ENCODE data around the gene RAB21. TPM values are rescaled to one million over a fixed set of nuclear protein-coding genes. Genes with fewer than 3 reads are reported as not detected.
"Not testable (repeated sequence)": the region's sequence is repeated elsewhere in the genome, so short reads cannot be mapped to it uniquely, and the experiment has no call there.

Gene RAB21
- total RNA-seq, 1 donor = 12.7 TPM

DNA sequence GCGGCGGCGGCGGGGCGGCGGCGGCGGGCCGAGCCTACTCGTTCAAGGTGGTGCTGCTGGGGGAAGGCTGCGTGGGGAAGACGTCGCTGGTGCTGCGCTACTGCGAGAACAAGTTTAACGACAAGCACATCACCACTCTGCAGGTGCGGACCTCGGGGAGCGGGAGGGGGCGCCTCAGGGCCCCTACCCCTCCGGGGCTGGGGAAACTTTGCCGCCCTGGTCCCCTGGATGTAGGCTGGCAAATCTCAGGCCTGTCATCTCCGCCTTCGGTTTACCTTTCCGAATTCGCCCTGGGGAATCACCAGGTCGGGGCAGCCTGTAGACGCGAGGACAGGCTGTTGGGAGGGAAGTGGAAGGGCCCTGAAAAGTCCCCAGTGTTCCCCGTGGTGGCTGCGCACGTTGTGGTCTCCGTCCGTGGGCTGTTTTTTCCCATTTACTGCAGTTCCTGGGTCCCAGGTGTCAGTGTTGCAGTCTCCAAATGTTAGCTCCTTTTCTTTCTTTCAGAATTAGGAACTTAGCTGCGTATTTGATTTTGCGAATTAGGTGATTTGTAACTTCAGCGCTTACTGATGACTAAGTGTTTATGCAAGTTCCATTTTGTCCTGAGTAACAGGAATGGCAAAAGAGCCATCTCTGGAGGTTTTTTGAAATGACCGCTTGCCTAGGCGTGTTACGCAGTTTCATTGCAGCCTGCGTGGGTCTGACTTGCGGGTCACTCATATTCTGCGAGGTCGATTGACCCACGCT, 656 bp downstream of the RAB21 start:
- peak overlapping the region; percentile 98 for H3K4me3 ChIP-seq (ENCODE audit: insufficient read depth, low read length)
- H3K79me2 ChIP-seq (ENCODE audit: insufficient read depth, low read length) = peaks cover 60% of the 10 kb centered on the region
- peak; percentile 84 for DNase-seq (ENCODE audit: insufficient read length, low spot score, missing footprints)
- peak overlapping the region; percentile 91 for H2AFZ ChIP-seq (ENCODE audit: low read length)
- peak overlapping the region; percentile 96 for H3K27ac ChIP-seq (ENCODE audit: low read depth, low read length)
- peaks cover 29% of the 10 kb centered on the region for H3K36me3 ChIP-seq (ENCODE audit: insufficient read depth, low read length)
- peaks cover 15% of the 10 kb centered on the region for H3K4me1 ChIP-seq (ENCODE audit: insufficient read depth, low read length)
- peaks cover 13% of the 10 kb centered on the region for H3K27me3 ChIP-seq (ENCODE audit: insufficient read depth, low read length)
- peaks cover 3% of the 10 kb centered on the region for H4K20me1 ChIP-seq (ENCODE audit: insufficient read depth, low read length)
- TF ChIP-seq CTCF (IDR thresholded peaks at IDR 0.05; ENCODE audit: extremely low read depth, low read depth, low read length) = no peak
- H3K9me3 ChIP-seq (ENCODE audit: low read depth, low read length) = peaks cover 6% of the 10 kb centered on the region
- H3K4me2 ChIP-seq (ENCODE audit: insufficient read depth, low read length) = peak overlapping the region; percentile 86

DNA sequence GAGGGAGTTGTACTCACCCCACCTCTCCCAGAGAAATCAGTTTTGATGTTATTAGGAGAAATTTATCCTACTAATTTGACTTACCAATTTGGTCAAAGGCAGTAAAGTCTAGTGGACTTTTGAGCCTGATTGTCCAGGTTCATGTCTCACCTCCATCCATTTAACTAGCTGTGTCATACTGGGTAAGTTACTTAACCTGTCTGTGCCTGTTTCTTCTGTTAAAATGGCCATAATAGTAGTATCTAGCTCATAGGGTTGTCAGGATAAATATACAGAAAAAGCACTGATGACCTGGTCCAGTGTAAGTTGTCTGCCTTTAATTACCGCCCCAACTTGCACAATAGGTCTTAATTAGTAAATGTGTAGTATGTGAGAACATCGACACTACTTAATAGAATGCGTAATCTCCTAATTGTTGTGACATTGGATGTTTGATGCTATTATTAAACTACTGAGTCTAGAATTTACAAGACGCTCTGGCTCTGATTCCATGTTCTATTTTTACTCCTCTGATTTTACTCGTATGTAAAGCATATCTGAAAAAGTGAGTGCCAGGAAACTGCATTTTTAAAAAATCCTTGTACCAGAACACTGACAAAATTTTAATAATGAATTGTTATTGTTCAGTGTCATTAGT, 1.5 kb downstream of the RAB21 start:
- DNase-seq (ENCODE audit: insufficient read length, low spot score, missing footprints) = peak; percentile 72
- Histone ChIP-seq H3K27ac (ENCODE audit: low read depth, low read length) (peak overlapping the region; percentile 96), H3K4me2 (ENCODE audit: insufficient read depth, low read length) (peak overlapping the region; percentile 86), H2AFZ (ENCODE audit: low read length) (no peak overlapping the region), H3K27me3 (ENCODE audit: insufficient read depth, low read length) (peaks cover 9% of the 10 kb centered on the region), H3K4me3 (ENCODE audit: insufficient read depth, low read length) (peak overlapping the region; percentile 98), H4K20me1 (ENCODE audit: insufficient read depth, low read length) (peaks cover 10% of the 10 kb centered on the region), H3K4me1 (ENCODE audit: insufficient read depth, low read length) (peaks cover 15% of the 10 kb centered on the region), H3K9me3 (ENCODE audit: low read depth, low read length) (peaks cover 8% of the 10 kb centered on the region), H3K36me3 (ENCODE audit: insufficient read depth, low read length) (peaks cover 31% of the 10 kb centered on the region), H3K79me2 (ENCODE audit: insufficient read depth, low read length) (peaks cover 69% of the 10 kb centered on the region)
- no peak for TF ChIP-seq CTCF (IDR thresholded peaks at IDR 0.05; ENCODE audit: extremely low read depth, low read depth, low read length)

DNA sequence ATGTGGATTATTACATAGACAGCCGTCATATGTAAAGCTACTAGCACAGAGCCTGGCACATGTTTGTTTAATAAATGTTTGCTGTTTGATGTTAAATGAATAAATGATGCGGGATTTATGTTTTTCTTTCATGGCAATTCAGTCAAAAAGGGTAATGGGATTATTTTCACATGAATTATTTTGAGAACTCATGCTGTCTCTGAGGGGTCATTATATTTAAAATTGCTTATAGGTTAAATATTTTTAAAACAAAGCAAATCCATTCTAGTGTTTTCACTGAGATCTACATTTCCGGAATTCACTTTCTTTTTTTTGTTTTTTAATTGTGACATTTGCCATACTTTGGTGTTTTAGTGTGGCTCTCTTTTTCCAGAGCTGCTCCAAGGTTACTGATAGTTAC, 5.3 kb downstream of the RAB21 start:
- H3K36me3 ChIP-seq (ENCODE audit: insufficient read depth, low read length) = peaks cover 31% of the 10 kb centered on the region
- no peak for DNase-seq (ENCODE audit: insufficient read length, low spot score, missing footprints)
- peaks cover 99% of the 10 kb centered on the region for H3K79me2 ChIP-seq (ENCODE audit: insufficient read depth, low read length)
- peaks cover 12% of the 10 kb centered on the region for H3K4me1 ChIP-seq (ENCODE audit: insufficient read depth, low read length)
- H4K20me1 ChIP-seq (ENCODE audit: insufficient read depth, low read length) = peaks cover 24% of the 10 kb centered on the region
- no peaks in the 10 kb centered on the region for H3K27me3 ChIP-seq (ENCODE audit: insufficient read depth, low read length)
- TF ChIP-seq CTCF (IDR thresholded peaks at IDR 0.05; ENCODE audit: extremely low read depth, low read depth, low read length) = no peak
- H3K9me3 ChIP-seq (ENCODE audit: low read depth, low read length) = peaks cover 8% of the 10 kb centered on the region
- H3K27ac ChIP-seq (ENCODE audit: low read depth, low read length) = no peak overlapping the region
- H2AFZ ChIP-seq (ENCODE audit: low read length) = no peak overlapping the region
- no peak overlapping the region for H3K4me3 ChIP-seq (ENCODE audit: insufficient read depth, low read length)
- no peak overlapping the region for H3K4me2 ChIP-seq (ENCODE audit: insufficient read depth, low read length)

DNA sequence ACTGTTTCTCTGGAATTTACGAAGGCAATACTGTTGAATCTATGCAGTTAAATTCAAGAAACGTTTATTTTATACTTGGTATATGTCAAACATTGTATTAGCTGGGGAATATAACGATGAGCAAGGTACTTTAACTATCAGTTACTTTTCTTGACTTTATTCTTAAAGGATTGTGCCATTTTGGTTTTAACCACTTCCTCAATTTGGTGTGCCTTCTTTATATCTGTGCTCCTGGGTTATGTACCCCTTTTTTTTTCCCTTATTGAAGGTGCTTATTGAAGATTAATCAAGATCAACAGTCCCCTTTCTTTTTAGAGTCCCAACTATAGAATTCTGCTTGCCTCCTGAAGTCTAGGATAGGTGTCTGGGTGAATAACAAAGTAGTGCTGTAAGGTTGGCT, 5.8 kb downstream of the RAB21 start:
- peaks cover 8% of the 10 kb centered on the region for H3K9me3 ChIP-seq (ENCODE audit: low read depth, low read length)
- H3K36me3 ChIP-seq (ENCODE audit: insufficient read depth, low read length) = peaks cover 31% of the 10 kb centered on the region
- H3K27ac ChIP-seq (ENCODE audit: low read depth, low read length) = no peak overlapping the region
- no peaks in the 10 kb centered on the region for H3K27me3 ChIP-seq (ENCODE audit: insufficient read depth, low read length)
- no peak overlapping the region for H2AFZ ChIP-seq (ENCODE audit: low read length)
- no peak for TF ChIP-seq CTCF (IDR thresholded peaks at IDR 0.05; ENCODE audit: extremely low read depth, low read depth, low read length)
- peak; percentile 15 for DNase-seq (ENCODE audit: insufficient read length, low spot score, missing footprints)
- H3K4me1 ChIP-seq (ENCODE audit: insufficient read depth, low read length) = peaks cover 12% of the 10 kb centered on the region
- H3K4me3 ChIP-seq (ENCODE audit: insufficient read depth, low read length) = no peak overlapping the region
- peaks cover 22% of the 10 kb centered on the region for H4K20me1 ChIP-seq (ENCODE audit: insufficient read depth, low read length)
- peaks cover 99% of the 10 kb centered on the region for H3K79me2 ChIP-seq (ENCODE audit: insufficient read depth, low read length)
- no peak overlapping the region for H3K4me2 ChIP-seq (ENCODE audit: insufficient read depth, low read length)

DNA sequence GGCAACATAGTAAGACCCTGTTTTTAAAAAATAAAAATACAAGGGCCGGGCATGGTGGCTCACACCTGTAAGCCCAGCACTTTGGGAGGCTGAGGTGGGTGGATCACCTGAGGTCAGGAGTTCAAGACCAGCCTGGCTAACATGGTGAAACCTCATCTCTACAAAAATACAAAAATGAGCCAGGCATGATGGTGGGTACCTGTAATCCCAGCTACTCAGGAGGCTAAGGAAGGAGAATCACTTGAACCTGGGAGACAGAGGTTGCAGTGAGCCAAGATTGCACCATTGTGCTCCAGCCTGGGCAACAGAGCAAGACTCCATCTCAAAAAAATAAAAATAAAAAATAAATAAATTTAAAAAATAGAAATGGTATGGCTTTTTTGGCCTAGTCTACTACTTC, 6.7 kb downstream of the RAB21 start:
- H3K36me3 ChIP-seq (ENCODE audit: insufficient read depth, low read length) = peaks cover 31% of the 10 kb centered on the region
- DNase-seq (ENCODE audit: insufficient read length, low spot score, missing footprints); H3K4me1 ChIP-seq (ENCODE audit: insufficient read depth, low read length); H3K27me3 ChIP-seq (ENCODE audit: insufficient read depth, low read length); H3K9me3 ChIP-seq (ENCODE audit: low read depth, low read length); H3K4me3 ChIP-seq (ENCODE audit: insufficient read depth, low read length); H3K27ac ChIP-seq (ENCODE audit: low read depth, low read length); H3K4me2 ChIP-seq (ENCODE audit: insufficient read depth, low read length); H2AFZ ChIP-seq (ENCODE audit: low read length): not testable (repeated sequence)
- H4K20me1 ChIP-seq (ENCODE audit: insufficient read depth, low read length) = peaks cover 29% of the 10 kb centered on the region
- peaks cover 99% of the 10 kb centered on the region for H3K79me2 ChIP-seq (ENCODE audit: insufficient read depth, low read length)
